Smooth muscle cell (in vitro differentiated cells): ENCODE measurements around the gene WDR88. TPM values are rescaled to one million over a fixed set of nuclear protein-coding genes. Genes with fewer than 3 reads are reported as not detected.

Experiments used
- DNase-seq: peaks from one replicate; lab custom pipeline; 2025; ENCODE audit not compliant: unreplicated experiment; lab: John Stamatoyannopoulos, UW
- H2AFZ ChIP-seq: fragments of 200-600 bp; sonication (generic); 2 replicates; pipeline ENCODE4 v1.6.0; 2016; ENCODE audit warnings: antibody characterized with exemption, low read depth, mild to moderate bottlenecking
- H3F3A ChIP-seq: fragments of 200-600 bp; sonication (generic); 2 replicates; pipeline ENCODE4 v1.6.0; 2017; ENCODE audit warnings: antibody characterized with exemption, low read depth
- H3K27ac ChIP-seq: fragments of 200-600 bp; sonication (generic); 2 replicates; pipeline ENCODE4 v1.5.1; 2016; ENCODE audit warnings: low read depth, mild to moderate bottlenecking
- H3K27me3 ChIP-seq: fragments of 200-600 bp; sonication (generic); 2 replicates; pipeline ENCODE4 v1.6.1; 2016; ENCODE audit warnings: low read depth, mild to moderate bottlenecking
- H3K36me3 ChIP-seq: fragments of 200-600 bp; sonication (generic); 2 replicates; pipeline ENCODE4 v1.5.1; 2016; ENCODE audit warnings: low read depth
- H3K4me1 ChIP-seq: fragments of 200-600 bp; sonication (generic); 2 replicates; pipeline ENCODE4 v1.5.1; 2016; ENCODE audit warnings: low read depth
- H3K4me2 ChIP-seq: fragments of 200-600 bp; sonication (generic); 2 replicates; pipeline ENCODE4 v1.6.0; 2016; ENCODE audit warnings: mild to moderate bottlenecking
- H3K4me3 ChIP-seq: fragments of 200-600 bp; sonication (generic); 2 replicates; pipeline ENCODE4 v1.5.1; 2016; ENCODE audit warnings: mild to moderate bottlenecking
- H3K79me2 ChIP-seq: fragments of 200-600 bp; sonication (generic); 2 replicates; pipeline ENCODE4 v1.6.0; 2016; ENCODE audit warnings: low read depth, mild to moderate bottlenecking
- H3K9ac ChIP-seq: fragments of 200-600 bp; sonication (generic); 2 replicates; pipeline ENCODE4 v1.6.0; 2016; ENCODE audit warnings: low read depth
- H3K9me3 ChIP-seq: fragments of 200-600 bp; sonication (generic); replicated peaks from 2 replicates; pipeline ENCODE4 v1.5.1; 2016; ENCODE audit warnings: low read depth
- H4K20me1 ChIP-seq: fragments of 200-600 bp; sonication (generic); 2 replicates; pipeline ENCODE4 v1.6.0; 2016; ENCODE audit warnings: low read depth
- WGBS: methylation state at CpG from one replicate; pipeline ENCODE4 v1.1.7; 2016; ENCODE audit warnings: low lambda C conversion rate; 5-methylcytosine and 5-hydroxymethylcytosine counted together
- polyA plus RNA-seq: library from polyadenylated mRNA; unstranded; fragments of >200 nt; fragmentation: Nextera tagmentation; extraction: Ambion mirVana; gene quantifications from 2 replicates; pipeline ENCODE4 v1.2.1, GENCODE V29; 2016
- total RNA-seq: library from RNA; depleted of rRNA; stranded (reverse); fragments of >200 nt; gene quantifications from 2 replicates; pipeline ENCODE4 v1.2.3, GENCODE V29; 2014
- TF ChIP-seq, protein P1 (sequence below): fragments of 200-600 bp; sonication (generic); IDR thresholded peaks from 2 replicates; pipeline ENCODE4 v1.5.1; 2017; ENCODE audit warnings: borderline replicate concordance, mild to moderate bottlenecking, antibody characterized with exemption; ENCODE audit not compliant: insufficient read depth, poor library complexity, severe bottlenecking

The WDR88 gene
- total and polyA plus RNA-seq, 2 experiments from 2014 or later, result not detected

DNA sequence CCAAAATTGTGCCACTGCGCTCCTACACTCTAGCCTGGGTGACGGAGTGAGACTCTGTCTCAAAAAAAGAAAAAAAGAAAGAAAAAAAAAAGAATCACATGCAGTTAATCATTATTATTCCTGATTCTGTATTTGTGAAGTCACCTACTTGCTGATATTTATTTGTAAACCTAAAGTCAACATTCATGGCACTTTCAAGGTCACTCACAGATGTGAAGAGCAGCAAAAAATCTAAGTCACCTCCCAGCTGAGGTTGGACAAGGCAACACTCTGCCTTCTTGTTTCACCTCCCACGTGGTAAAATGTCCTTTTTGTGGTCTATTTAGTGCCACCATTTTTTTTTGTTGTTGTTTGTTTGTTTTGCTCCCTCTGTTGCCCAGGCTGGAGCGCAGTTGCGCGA lies 26.5 kb downstream of the WDR88 start:
- Histone ChIP-seq H3K27me3 (no peaks in the 10 kb centered on the region), H3K9me3 (no peaks in the 10 kb centered on the region), H3K4me3 (no peak overlapping the region), H3K36me3 (no peaks in the 10 kb centered on the region), H3K4me1 (no peaks in the 10 kb centered on the region), H4K20me1 (no peaks in the 10 kb centered on the region), H3K27ac (no peak overlapping the region), H2AFZ (no peak overlapping the region), H3K79me2 (no peaks in the 10 kb centered on the region), H3F3A (no peaks in the 10 kb centered on the region), H3K9ac (no peak overlapping the region), H3K4me2 (no peak overlapping the region)
- 93% methylated on average over 6 of the region's 6 CpGs for WGBS
- no peak for DNase-seq
- TF ChIP-seq, protein P1, sequence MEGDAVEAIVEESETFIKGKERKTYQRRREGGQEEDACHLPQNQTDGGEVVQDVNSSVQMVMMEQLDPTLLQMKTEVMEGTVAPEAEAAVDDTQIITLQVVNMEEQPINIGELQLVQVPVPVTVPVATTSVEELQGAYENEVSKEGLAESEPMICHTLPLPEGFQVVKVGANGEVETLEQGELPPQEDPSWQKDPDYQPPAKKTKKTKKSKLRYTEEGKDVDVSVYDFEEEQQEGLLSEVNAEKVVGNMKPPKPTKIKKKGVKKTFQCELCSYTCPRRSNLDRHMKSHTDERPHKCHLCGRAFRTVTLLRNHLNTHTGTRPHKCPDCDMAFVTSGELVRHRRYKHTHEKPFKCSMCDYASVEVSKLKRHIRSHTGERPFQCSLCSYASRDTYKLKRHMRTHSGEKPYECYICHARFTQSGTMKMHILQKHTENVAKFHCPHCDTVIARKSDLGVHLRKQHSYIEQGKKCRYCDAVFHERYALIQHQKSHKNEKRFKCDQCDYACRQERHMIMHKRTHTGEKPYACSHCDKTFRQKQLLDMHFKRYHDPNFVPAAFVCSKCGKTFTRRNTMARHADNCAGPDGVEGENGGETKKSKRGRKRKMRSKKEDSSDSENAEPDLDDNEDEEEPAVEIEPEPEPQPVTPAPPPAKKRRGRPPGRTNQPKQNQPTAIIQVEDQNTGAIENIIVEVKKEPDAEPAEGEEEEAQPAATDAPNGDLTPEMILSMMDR, result no peak

DNA sequence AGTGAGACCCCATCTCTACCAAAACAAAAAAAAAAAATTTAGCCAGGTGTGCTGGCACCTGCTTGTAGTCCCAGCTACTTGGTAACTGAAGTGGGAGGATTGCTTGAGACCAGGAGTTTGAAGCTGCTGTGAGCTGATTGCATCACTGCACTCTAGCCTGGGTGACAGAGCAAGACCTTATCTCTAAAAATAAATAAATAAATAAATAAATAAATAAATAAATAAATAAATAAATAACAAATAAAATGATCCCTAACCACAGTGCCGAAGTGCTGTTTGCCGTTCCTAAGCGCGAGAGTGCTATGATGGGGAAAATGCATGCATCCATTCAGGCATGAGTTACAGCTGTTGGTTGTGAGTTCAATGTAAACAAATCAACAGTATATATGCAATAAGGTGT lies 27.2 kb downstream of the WDR88 start:
- H3K27me3 ChIP-seq, result no peaks in the 10 kb centered on the region
- no peaks in the 10 kb centered on the region for H3K79me2 ChIP-seq
- H3K4me2 ChIP-seq, result no peak overlapping the region
- H3K4me1 ChIP-seq, result no peaks in the 10 kb centered on the region
- H3K27ac ChIP-seq, result no peak overlapping the region
- no peaks in the 10 kb centered on the region for H3F3A ChIP-seq
- WGBS, result 100% methylated on average over 4 of the region's 4 CpGs
- no peaks in the 10 kb centered on the region for H4K20me1 ChIP-seq
- no peak overlapping the region for H3K4me3 ChIP-seq
- no peak for DNase-seq
- TF ChIP-seq, protein P1, result no peak
- no peaks in the 10 kb centered on the region for H3K36me3 ChIP-seq
- no peaks in the 10 kb centered on the region for H3K9me3 ChIP-seq
- no peak overlapping the region for H2AFZ ChIP-seq
- H3K9ac ChIP-seq, result no peak overlapping the region

DNA sequence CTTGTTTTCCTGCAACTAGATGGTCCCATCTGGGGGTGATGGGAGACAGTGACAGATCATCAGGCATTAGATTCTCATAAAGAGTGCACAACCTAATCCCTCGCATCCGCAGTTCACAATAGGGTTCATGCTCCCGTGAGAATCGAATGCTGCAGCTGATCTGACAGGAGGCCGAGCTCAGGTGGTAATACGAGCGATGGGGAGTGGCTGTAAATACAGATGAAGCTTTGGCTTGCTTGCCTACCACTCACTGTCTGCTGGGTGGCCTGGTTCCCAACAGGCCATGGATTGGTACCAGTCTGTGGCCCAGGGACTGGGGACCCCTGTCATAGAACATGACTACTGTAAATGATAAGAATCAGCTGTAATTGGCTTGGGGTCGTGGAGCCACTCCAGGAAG lies 28.0 kb downstream of the WDR88 start:
- Histone ChIP-seq H3K79me2 (no peaks in the 10 kb centered on the region), H3K27me3 (no peaks in the 10 kb centered on the region), H3K4me3 (no peak overlapping the region), H3K4me1 (no peaks in the 10 kb centered on the region), H4K20me1 (no peaks in the 10 kb centered on the region), H3K4me2 (no peak overlapping the region), H3K36me3 (no peaks in the 10 kb centered on the region), H3F3A (no peaks in the 10 kb centered on the region), H3K9ac (no peak overlapping the region), H2AFZ (no peak overlapping the region), H3K27ac (no peak overlapping the region), H3K9me3 (no peaks in the 10 kb centered on the region)
- 84% methylated on average over 8 of the region's 8 CpGs for WGBS
- TF ChIP-seq, protein P1, result no peak
- DNase-seq, result no peak

DNA sequence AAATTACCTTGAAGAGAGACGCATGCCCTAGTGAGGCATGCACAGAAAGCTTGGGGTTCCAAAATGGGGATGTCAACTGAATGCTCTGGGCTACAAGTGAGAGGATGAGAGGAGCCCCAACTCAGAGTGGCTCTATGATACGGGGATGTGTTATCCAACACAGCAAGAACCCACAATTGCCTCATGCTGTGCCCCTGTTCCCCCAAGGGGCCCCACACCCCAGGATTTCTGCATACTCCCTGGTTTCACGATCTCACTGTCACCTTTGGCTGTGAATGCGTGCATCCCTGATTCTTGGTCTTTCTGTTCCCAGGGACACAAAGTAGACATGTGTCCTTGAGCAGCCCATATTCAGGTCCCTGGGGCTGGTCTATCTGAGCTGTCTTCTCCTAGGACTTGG lies 29.3 kb downstream of the WDR88 start:
- Histone ChIP-seq H3K27me3 (no peaks in the 10 kb centered on the region), H3K4me3 (no peak overlapping the region), H4K20me1 (no peaks in the 10 kb centered on the region), H3K79me2 (no peaks in the 10 kb centered on the region), H2AFZ (no peak overlapping the region), H3K9ac (no peak overlapping the region), H3K4me2 (no peak overlapping the region), H3K9me3 (no peaks in the 10 kb centered on the region), H3K36me3 (no peaks in the 10 kb centered on the region), H3F3A (no peaks in the 10 kb centered on the region), H3K4me1 (no peaks in the 10 kb centered on the region), H3K27ac (no peak overlapping the region)
- DNase-seq, result no peak
- 81% methylated on average over 4 of the region's 4 CpGs for WGBS
- TF ChIP-seq, protein P1, result no peak
